BLaER1 treated with 17β-estradiol and CSF1 and Interleukin-3, amounts not matched to agents 10 nM and 100 nM (cell line): ENCODE data around the gene MPND.
A peak's percentile ranks its signal among the peaks of the same experiment; 100 is the strongest.

Experiments used
- H3K27ac ChIP-seq, 11 experiments: shearing (Covaris generic); formaldehyde crosslinking; 2 replicates each; pipeline ENCODE4 v1.8.1; 2022
- H3K27me3 ChIP-seq, 11 experiments: shearing (Covaris generic); formaldehyde crosslinking; 2 replicates each; pipeline ENCODE4 v1.8.1; 2022
- H3K36me3 ChIP-seq, 11 experiments: shearing (Covaris generic); formaldehyde crosslinking; 2 replicates each; pipeline ENCODE4 v1.8.1; 2022
- H3K4me1 ChIP-seq, 10 experiments: shearing (Covaris generic); formaldehyde crosslinking; 2 replicates each; pipeline ENCODE4 v1.8.1; 2022
- H3K4me2 ChIP-seq, 11 experiments: shearing (Covaris generic); formaldehyde crosslinking; 2 replicates each; pipeline ENCODE4 v1.8.1; 2022
- H3K4me3 ChIP-seq, 10 experiments: shearing (Covaris generic); formaldehyde crosslinking; 2 replicates each; pipeline ENCODE4 v1.8.1; 2022
- H3K9ac ChIP-seq, 11 experiments: shearing (Covaris generic); formaldehyde crosslinking; 2 replicates each; pipeline ENCODE4 v1.8.1; 2022
- H3K9me3 ChIP-seq, 11 experiments: shearing (Covaris generic); formaldehyde crosslinking; replicated peaks in 1 of 11; 2 replicates each; pipeline ENCODE4 v1.8.1; 2022
- H4K20me1 ChIP-seq, 11 experiments: shearing (Covaris generic); formaldehyde crosslinking; 2 replicates each; pipeline ENCODE4 v1.8.1; 2022
- Cebpa-rat ChIP-seq, 11 experiments: shearing (Covaris generic); IDR thresholded peaks; 2 replicates each; pipeline ENCODE4 v1.8.1; 2022

MPND gene

GRCh38 chr19:4316956-4317355 is 26.4 kb upstream of the MPND start:
- no peaks in the 10 kb centered on the region for H4K20me1 ChIP-seq
- H3K4me1 ChIP-seq = peaks cover 0 to 35% (median 8%) of the 10 kb centered on the region in 10 experiments; a peak in 11 of 20 replicates
- no peak overlapping the region for H3K9ac ChIP-seq
- H3K4me3 ChIP-seq = no peak overlapping the region
- no peak overlapping the region for H3K4me2 ChIP-seq
- no peak for TF ChIP-seq Cebpa-rat (IDR thresholded peaks at IDR 0.05)
- peaks cover 30 to 45% (median 36%) of the 10 kb centered on the region in 11 experiments for H3K9me3 ChIP-seq
- H3K36me3 ChIP-seq = peaks cover 0 to 60% (median 40%) of the 10 kb centered on the region in 11 experiments; a peak in 16 of 22 replicates
- H3K27me3 ChIP-seq = no peaks in the 10 kb centered on the region
- no peak overlapping the region for H3K27ac ChIP-seq

- Histone ChIP-seq H3K9ac (no peak overlapping the region), H3K4me1 (peaks cover 0 to 31% (median 8%) of the 10 kb centered on the region in 10 experiments; a peak in 11 of 20 replicates), H3K36me3 (peaks cover 0 to 56% (median 34%) of the 10 kb centered on the region in 11 experiments; a peak in 16 of 22 replicates), H3K4me2 (peak overlapping the region in 4 of 11 experiments; percentile 22 to 65 (median 42); a peak in 6 of 22 replicates), H3K27ac (no peak overlapping the region), H3K27me3 (no peaks in the 10 kb centered on the region), H3K4me3 (no peak overlapping the region), H4K20me1 (no peaks in the 10 kb centered on the region; a peak in 1 of 22 replicates), H3K9me3 (peaks cover 30 to 49% (median 37%) of the 10 kb centered on the region in 11 experiments)
- TF ChIP-seq Cebpa-rat (IDR thresholded peaks at IDR 0.05) = no peak
Measured at GRCh38 chr19:4318460-4318859, 24.9 kb upstream of the MPND start.

GRCh38 chr19:4319067-4319718 is 24.2 kb upstream of the MPND start:
- H3K9me3 ChIP-seq = peaks cover 30 to 49% (median 37%) of the 10 kb centered on the region in 11 experiments
- peaks cover 0 to 6% (median 0%) of the 10 kb centered on the region in 11 experiments; a peak in 1 of 22 replicates for H4K20me1 ChIP-seq
- H3K4me1 ChIP-seq = peaks cover 0 to 23% (median 5%) of the 10 kb centered on the region in 10 experiments; a peak in 11 of 20 replicates
- TF ChIP-seq Cebpa-rat (IDR thresholded peaks at IDR 0.05) = no peak
- peak overlapping the region in 6 of 11 experiments; percentile 4 to 65 (median 42); a peak in 10 of 22 replicates for H3K4me2 ChIP-seq
- H3K9ac ChIP-seq = no peak overlapping the region
- no peak overlapping the region for H3K4me3 ChIP-seq
- no peak overlapping the region; a peak in 1 of 22 replicates for H3K27ac ChIP-seq
- H3K36me3 ChIP-seq = peaks cover 0 to 53% (median 34%) of the 10 kb centered on the region in 11 experiments; a peak in 16 of 22 replicates
- no peaks in the 10 kb centered on the region for H3K27me3 ChIP-seq

- Histone ChIP-seq H3K36me3 (peaks cover 0 to 51% (median 34%) of the 10 kb centered on the region in 11 experiments; a peak in 16 of 22 replicates), H3K4me1 (peaks cover 0 to 16% (median 5%) of the 10 kb centered on the region in 10 experiments; a peak in 10 of 20 replicates), H3K27me3 (no peaks in the 10 kb centered on the region), H3K9ac (no peak overlapping the region), H3K4me2 (no peak overlapping the region), H3K4me3 (no peak overlapping the region), H3K9me3 (peaks cover 30 to 49% (median 37%) of the 10 kb centered on the region in 11 experiments), H4K20me1 (peaks cover 0 to 6% (median 0%) of the 10 kb centered on the region in 11 experiments; a peak in 1 of 22 replicates), H3K27ac (no peak overlapping the region)
- no peak for TF ChIP-seq Cebpa-rat (IDR thresholded peaks at IDR 0.05)
Measured at GRCh38 chr19:4320419-4320818, 22.9 kb upstream of the MPND start.

GRCh38 chr19:4322942-4323665 is 20.3 kb upstream of the MPND start:
- no peak overlapping the region for H3K9ac ChIP-seq
- peaks cover 4 to 22% (median 12%) of the 10 kb centered on the region in 10 experiments; a peak in 18 of 20 replicates for H3K4me1 ChIP-seq
- peaks cover 0 to 24% (median 9%) of the 10 kb centered on the region in 11 experiments; a peak in 14 of 22 replicates for H3K36me3 ChIP-seq
- H3K9me3 ChIP-seq = peaks cover 29 to 56% (median 39%) of the 10 kb centered on the region in 11 experiments
- H3K4me3 ChIP-seq = no peak overlapping the region
- peaks cover 4 to 12% (median 6%) of the 10 kb centered on the region in 11 experiments; a peak in 15 of 22 replicates for H3K27me3 ChIP-seq
- TF ChIP-seq Cebpa-rat (IDR thresholded peaks at IDR 0.05) = no peak
- no peak overlapping the region for H3K4me2 ChIP-seq
- H4K20me1 ChIP-seq = peaks cover 0 to 6% (median 0%) of the 10 kb centered on the region in 11 experiments; a peak in 1 of 22 replicates
- H3K27ac ChIP-seq = no peak overlapping the region

GRCh38 chr19:4323692-4324091 is 19.7 kb upstream of the MPND start:
- peaks cover 4 to 12% (median 6%) of the 10 kb centered on the region in 11 experiments; a peak in 15 of 22 replicates for H3K27me3 ChIP-seq
- peaks cover 0 to 6% (median 0%) of the 10 kb centered on the region in 11 experiments; a peak in 1 of 22 replicates for H4K20me1 ChIP-seq
- H3K27ac ChIP-seq = no peak overlapping the region
- no peak for TF ChIP-seq Cebpa-rat (IDR thresholded peaks at IDR 0.05)
- H3K36me3 ChIP-seq = peaks cover 0 to 18% (median 4%) of the 10 kb centered on the region in 11 experiments; a peak in 14 of 22 replicates
- no peak overlapping the region for H3K4me3 ChIP-seq
- H3K4me2 ChIP-seq = no peak overlapping the region
- H3K9me3 ChIP-seq = peaks cover 23 to 50% (median 34%) of the 10 kb centered on the region in 11 experiments
- no peak overlapping the region for H3K9ac ChIP-seq
- H3K4me1 ChIP-seq = peaks cover 4 to 21% (median 10%) of the 10 kb centered on the region in 10 experiments; a peak in 19 of 20 replicates

GRCh38 chr19:4324228-4324627 is 19.1 kb upstream of the MPND start:
- TF ChIP-seq Cebpa-rat (IDR thresholded peaks at IDR 0.05) = no peak
- Histone ChIP-seq H3K36me3 (peaks cover 0 to 14% (median under 1%) of the 10 kb centered on the region in 11 experiments; a peak in 7 of 22 replicates), H4K20me1 (peaks cover 0 to 6% (median 0%) of the 10 kb centered on the region in 11 experiments; a peak in 1 of 22 replicates), H3K27me3 (peaks cover 4 to 12% (median 6%) of the 10 kb centered on the region in 11 experiments; a peak in 15 of 22 replicates), H3K27ac (no peak overlapping the region), H3K4me2 (no peak overlapping the region), H3K9ac (no peak overlapping the region), H3K9me3 (peaks cover 18 to 45% (median 29%) of the 10 kb centered on the region in 11 experiments), H3K4me3 (no peak overlapping the region), H3K4me1 (peaks cover 7 to 21% (median 15%) of the 10 kb centered on the region in 10 experiments)

GRCh38 chr19:4326215-4326836 is 17.0 kb upstream of the MPND start:
- peaks cover 0 to 12% (median 0%) of the 10 kb centered on the region in 11 experiments; a peak in 1 of 22 replicates for H3K36me3 ChIP-seq
- H3K4me1 ChIP-seq = peaks cover 9 to 25% (median 16%) of the 10 kb centered on the region in 10 experiments; a peak in 18 of 20 replicates
- H4K20me1 ChIP-seq = peaks cover 0 to 6% (median 0%) of the 10 kb centered on the region in 11 experiments; a peak in 1 of 22 replicates
- no peak for TF ChIP-seq Cebpa-rat (IDR thresholded peaks at IDR 0.05)
- H3K9me3 ChIP-seq = peaks cover 0 to 24% (median 8%) of the 10 kb centered on the region in 11 experiments; a peak in 18 of 22 replicates
- H3K9ac ChIP-seq = no peak overlapping the region
- H3K4me2 ChIP-seq = peak overlapping the region in 5 of 11 experiments; percentile 29 to 72 (median 47); a peak in 9 of 22 replicates
- H3K27me3 ChIP-seq = peaks cover 4 to 12% (median 6%) of the 10 kb centered on the region in 11 experiments; a peak in 15 of 22 replicates
- no peak overlapping the region for H3K4me3 ChIP-seq
- H3K27ac ChIP-seq = no peak overlapping the region
